ENCODE results near the gene ATCAY. TPM values are rescaled to one million over a fixed set of nuclear protein-coding genes. Genes with fewer than 3 reads are reported as not detected.

The ATCAY gene
- total and polyA plus RNA-seq, 2 of the 4 experiments (the other 2 are of a cell fraction), result 0.31 to 0.36 TPM

GRCh38 chr19:3868770-3869456 is 11.6 kb upstream of the ATCAY start, which contains the start of gene ZFR2:
ZFR2 (minus strand) TSS chr19:3869038; CDS start chr19:3869017, 21 bp downstream.
- Histone ChIP-seq H3K27me3 (ENCODE audit: control insufficient read depth, insufficient read depth, low read length) (peaks cover 34% of the 10 kb centered on the region), H2AK5ac (ENCODE audit: low read depth, low read length) (no peak within 1 kb of the TSS), H3K9me3 (ENCODE audit: control insufficient read depth, insufficient read depth, low read length) (peaks cover 8% of the 10 kb centered on the region), H3K9ac (ENCODE audit: low read depth, low read length) (no peak within 1 kb of the TSS), H4K20me1 (ENCODE audit: insufficient read depth, low read length) (no peaks in the 10 kb centered on the region), H3K14ac (replicated peaks; ENCODE audit: low read depth, low read length) (no peak within 1 kb of the TSS), H2BK15ac (ENCODE audit: low read depth, low read length) (no peak within 1 kb of the TSS), H3K23ac (ENCODE audit: low read depth, low read length) (no peak within 1 kb of the TSS), H3K56ac (ENCODE audit: extremely low read depth, insufficient read depth, low read length) (no peak within 1 kb of the TSS), H2BK5ac (ENCODE audit: low read depth, low read length, poor library complexity, severe bottlenecking) (no peak within 1 kb of the TSS), H2BK120ac (ENCODE audit: low read depth, low read length) (no peak within 1 kb of the TSS), H3K79me1 (ENCODE audit: low read depth in 1 of 2, low read length in 2 of 2) (no peaks in the 10 kb centered on the region), H2BK20ac (ENCODE audit: low read depth, low read length) (no peak within 1 kb of the TSS), H3K4ac (ENCODE audit: low read depth, low read length) (no peak within 1 kb of the TSS), H3K27ac (ENCODE audit: insufficient read depth, low read length) (no peak within 1 kb of the TSS), H2AK9ac (replicated peaks; ENCODE audit: low read depth, low read length, poor library complexity) (peak within 1 kb of the TSS; percentile 65), H3K4me3 (ENCODE audit: insufficient read depth, low read depth, low read length) (no peak within 1 kb of the TSS), H3K36me3 (ENCODE audit: control insufficient read depth, insufficient read depth, low read length) (no peaks in the 10 kb centered on the region), H3K4me2 (ENCODE audit: low read depth, low read length) (no peak within 1 kb of the TSS), H3K4me1 (ENCODE audit: control insufficient read depth, insufficient read depth, low read length) (no peaks in the 10 kb centered on the region), H3K9me1 (ENCODE audit: insufficient read depth, low read length) (no peaks in the 10 kb centered on the region), H2AFZ (replicated peaks; ENCODE audit: low read length, poor library complexity) (no peak within 1 kb of the TSS), H4K5ac (ENCODE audit: low read depth, low read length) (no peak within 1 kb of the TSS), H4K8ac (ENCODE audit: low read depth in 2 of 2, low read length in 2 of 2) (no peak within 1 kb of the TSS), H4K91ac (ENCODE audit: insufficient read depth, low read depth, low read length) (no peak within 1 kb of the TSS), H3K18ac (ENCODE audit: low read depth, low read length) (no peak within 1 kb of the TSS)
- intact Hi-C loops (cut with micrococcal nuclease), result no loop called here
- DNase-seq, result no peak
- dilution Hi-C loops (cut with HindIII; ENCODE audit: low sequenced_read_pairs, unreplicated experiment), result no loop called here
- CTCF ChIA-PET, result no interaction called here
- ATAC-seq (ENCODE audit: low read depth), result no peak
- in situ Hi-C loops (cut with MboI; ENCODE audit: low sequenced_read_pairs), result no loop called here
- POLR2A ChIA-PET (ENCODE audit: unreplicated experiment), result no interaction called here
- no TSS peak for BruUV-seq (replicated peaks)
- TF ChIP-seq MXI1 (IDR thresholded peaks at IDR 0.05; ENCODE audit: borderline replicate concordance, low read depth, low read length), result no peak
- TF ChIP-seq MAFK (IDR thresholded peaks at IDR 0.05; ENCODE audit: low read depth, low read length), result no peak
- no peak for TF ChIP-seq CTCF (conservative IDR thresholded peaks at IDR 0.05; ENCODE audit: low read depth, low read length)
- no peak for TF ChIP-seq RAD21 (IDR thresholded peaks at IDR 0.05; ENCODE audit: low read length)
- no peak for TF ChIP-seq SMC3 (IDR thresholded peaks at IDR 0.05; ENCODE audit: low read depth, low read length)
- no peak for TF ChIP-seq RCOR1 (IDR thresholded peaks at IDR 0.05; ENCODE audit: insufficient replicate concordance, low read length)
- no peak for TF ChIP-seq RFX5 (IDR thresholded peaks at IDR 0.05; ENCODE audit: low read depth, low read length)
- TF ChIP-seq BHLHE40 (IDR thresholded peaks at IDR 0.05; ENCODE audit: low read depth, low read length), result no peak
- TF ChIP-seq CHD1 (IDR thresholded peaks at IDR 0.05; ENCODE audit: low read depth, low read length), result no peak
- TF ChIP-seq CEBPB (IDR thresholded peaks at IDR 0.05; ENCODE audit: low read depth, low read length), result no peak
- no peak for TF ChIP-seq USF2 (IDR thresholded peaks at IDR 0.05; ENCODE audit: low read depth, low read length)
- TF ChIP-seq MAZ (IDR thresholded peaks at IDR 0.05; ENCODE audit: borderline replicate concordance, low read depth, low read length), result no peak
- no peak for TF ChIP-seq NFE2L2 (IDR thresholded peaks at IDR 0.05; ENCODE audit: low read depth, low read length)
- no peak for TF ChIP-seq POLR2A (IDR thresholded peaks at IDR 0.05; ENCODE audit: low read depth, low read length)
- no peak for TF ChIP-seq ELK1 (IDR thresholded peaks at IDR 0.05; ENCODE audit: borderline replicate concordance, low read depth, low read length)
- no peak for TF ChIP-seq FOS (IDR thresholded peaks at IDR 0.05; ENCODE audit: low read depth, low read length)
- WGBS, 2 experiments (ENCODE audit: extremely low coverage in 2 of 2, insufficient read length in 1 of 2), result 5% methylated on average over 36 of the region's 62 CpGs; no CpG with 5 or more reads in 1 of the 2 experiments
